Measurements from ENCODE around the gene SLC26A8. TPM values are rescaled to one million over a fixed set of nuclear protein-coding genes. Genes with fewer than 3 reads are reported as not detected.

SLC26A8 gene
- not detected in 2 replicates for total RNA-seq

- FAIRE-seq (no peak), DNase-seq (ENCODE audit: low read depth) (no peak)
- Histone ChIP-seq H3K27me3 (ENCODE audit: control insufficient read depth, insufficient read depth, low read length) (no peaks in the 10 kb centered on the region), H3K4me3 (ENCODE audit: low read depth, low read length) (no peak within 1 kb of the TSS), H3K36me3 (ENCODE audit: control insufficient read depth, insufficient read depth, low read length) (no peaks in the 10 kb centered on the region)
- no peak for TF ChIP-seq CTCF (IDR thresholded peaks at IDR 0.05; ENCODE audit: insufficient read depth, low read length, severe bottlenecking)
Observed at GRCh38 chr6:36023996-36024795, at the start of gene SLC26A8. SLC26A8 (minus strand) TSS chr6:36024641; CDS start chr6:36019707, 4,934 bp downstream.

- FAIRE-seq (no peak), DNase-seq (ENCODE audit: low read depth) (no peak)
- Histone ChIP-seq H3K4me3 (ENCODE audit: low read depth, low read length) (no peak overlapping the region), H3K36me3 (ENCODE audit: control insufficient read depth, insufficient read depth, low read length) (peaks cover 4% of the 10 kb centered on the region), H3K27me3 (ENCODE audit: control insufficient read depth, insufficient read depth, low read length) (no peaks in the 10 kb centered on the region)
- TF ChIP-seq CTCF (IDR thresholded peaks at IDR 0.05; ENCODE audit: insufficient read depth, low read length, severe bottlenecking) = no peak
Observed at GRCh38 chr6:36073587-36073986, 49.1 kb upstream of the SLC26A8 start.

GRCh38 chr6:36072681-36073080, 48.2 kb upstream of the SLC26A8 start:
- peaks cover 2% of the 10 kb centered on the region for H3K36me3 ChIP-seq (ENCODE audit: control insufficient read depth, insufficient read depth, low read length)
- no peak for TF ChIP-seq CTCF (IDR thresholded peaks at IDR 0.05; ENCODE audit: insufficient read depth, low read length, severe bottlenecking)
- H3K4me3 ChIP-seq (ENCODE audit: low read depth, low read length) = no peak overlapping the region
- H3K27me3 ChIP-seq (ENCODE audit: control insufficient read depth, insufficient read depth, low read length) = no peaks in the 10 kb centered on the region
- DNase-seq (ENCODE audit: low read depth) (no peak), FAIRE-seq (no peak)

- Histone ChIP-seq H3K4me3 (ENCODE audit: low read depth, low read length) (no peak overlapping the region), H3K36me3 (ENCODE audit: control insufficient read depth, insufficient read depth, low read length) (no peaks in the 10 kb centered on the region), H3K27me3 (ENCODE audit: control insufficient read depth, insufficient read depth, low read length) (no peaks in the 10 kb centered on the region)
- DNase-seq (ENCODE audit: low read depth) (no peak), FAIRE-seq (no peak)
- no peak for TF ChIP-seq CTCF (IDR thresholded peaks at IDR 0.05; ENCODE audit: insufficient read depth, low read length, severe bottlenecking)
Observed at GRCh38 chr6:36071714-36072113, 47.3 kb upstream of the SLC26A8 start.

- FAIRE-seq (no peak), DNase-seq (ENCODE audit: low read depth) (peak; percentile 22)
- Histone ChIP-seq H3K36me3 (ENCODE audit: control insufficient read depth, insufficient read depth, low read length) (no peaks in the 10 kb centered on the region), H3K4me3 (ENCODE audit: low read depth, low read length) (no peak overlapping the region), H3K27me3 (ENCODE audit: control insufficient read depth, insufficient read depth, low read length) (no peaks in the 10 kb centered on the region)
- no peak for TF ChIP-seq CTCF (IDR thresholded peaks at IDR 0.05; ENCODE audit: insufficient read depth, low read length, severe bottlenecking)
Observed at GRCh38 chr6:36071281-36071680, 46.8 kb upstream of the SLC26A8 start.

- DNase-seq (ENCODE audit: low read depth) (no peak), FAIRE-seq (no peak)
- H3K27me3 ChIP-seq (ENCODE audit: control insufficient read depth, insufficient read depth, low read length) = no peaks in the 10 kb centered on the region
- no peak overlapping the region for H3K4me3 ChIP-seq (ENCODE audit: low read depth, low read length)
- no peaks in the 10 kb centered on the region for H3K36me3 ChIP-seq (ENCODE audit: control insufficient read depth, insufficient read depth, low read length)
- TF ChIP-seq CTCF (IDR thresholded peaks at IDR 0.05; ENCODE audit: insufficient read depth, low read length, severe bottlenecking) = no peak
Observed at GRCh38 chr6:36070252-36070651, 45.8 kb upstream of the SLC26A8 start.
